ENCODE data around the gene DCAF15. TPM values are rescaled to one million over a fixed set of nuclear protein-coding genes. Genes with fewer than 3 reads are reported as not detected.

The DCAF15 gene
- total and polyA plus RNA-seq, 2 donors (not counting 3 experiments of a cell fraction or from before 2014, with no cell fraction given) = 41.9 to 42.4 TPM

- DNase-seq (ENCODE audit: low read depth, low spot score) = no peak
- Histone ChIP-seq H3K4me1 (ENCODE audit: control insufficient read depth, extremely low read depth, insufficient read depth, low read length) (peaks cover 17% of the 10 kb centered on the region), H3K27ac (ENCODE audit: insufficient read depth, low read depth, low read length) (no peak overlapping the region), H3K9me3 (replicated peaks; ENCODE audit: control insufficient read depth, insufficient read depth, low read length) (no peaks in the 10 kb centered on the region), H3K4me2 (ENCODE audit: insufficient read depth, low read length) (no peak overlapping the region), H2AFZ (ENCODE audit: low read depth, low read length) (no peak overlapping the region), H3K27me3 (ENCODE audit: control insufficient read depth in 2 of 2, insufficient read depth in 2 of 2, low read length in 2 of 2) (no peaks in the 10 kb centered on the region), H3K4me3 (replicated peaks in 1 of 3; ENCODE audit: insufficient read depth in 1 of 3, low read depth in 1 of 3, low read length in 3 of 3) (no peak overlapping the region), H3K79me2 (ENCODE audit: control insufficient read depth, insufficient read depth, low read length) (no peaks in the 10 kb centered on the region), H4K20me1 (replicated peaks; ENCODE audit: control insufficient read depth, extremely low read depth, insufficient read depth, low read length) (no peaks in the 10 kb centered on the region), H3K9ac (replicated peaks; ENCODE audit: extremely low read depth, insufficient read depth, low read length) (no peak overlapping the region), H3K36me3 (ENCODE audit: control insufficient read depth in 2 of 2, extremely low read depth in 1 of 2, insufficient read depth in 2 of 2, low read length in 2 of 2) (peaks cover 0 to 2% of the 10 kb centered on the region in 2 experiments), H3K9me1 (replicated peaks; ENCODE audit: control insufficient read depth, extremely low read depth, insufficient read depth, low read length) (no peaks in the 10 kb centered on the region)
- no peak for FAIRE-seq
- BruUV-seq (replicated peaks) = no TSS peak
- TF ChIP-seq CTCF (IDR thresholded peaks at IDR 0.05; ENCODE audit: extremely low read depth in 1 of 2, insufficient read depth in 1 of 2, low read depth in 1 of 2, low read length in 2 of 2) = no peak
- TF ChIP-seq FOS (IDR thresholded peaks at IDR 0.05; ENCODE audit: borderline replicate concordance, insufficient read depth, low read length) = no peak
- TF ChIP-seq MAX (IDR thresholded peaks at IDR 0.05; ENCODE audit: insufficient read depth, insufficient read length) = no peak
- no peak for TF ChIP-seq JUN (IDR thresholded peaks at IDR 0.05; ENCODE audit: borderline replicate concordance, insufficient read depth, insufficient read length, low read depth)
- TF ChIP-seq GATA2 (IDR thresholded peaks at IDR 0.05; ENCODE audit: insufficient read depth, insufficient read length, low read depth, low read length) = no peak
- TF ChIP-seq POLR2AphosphoS5 (IDR thresholded peaks at IDR 0.05; ENCODE audit: insufficient read depth, low read depth, low read length) = no peak
- TF ChIP-seq MYC (IDR thresholded peaks at IDR 0.05; ENCODE audit: low read depth, low read length) = no peak
- TF ChIP-seq POLR2A (IDR thresholded peaks at IDR 0.05; ENCODE audit: low read depth, low read length) = no peak
- TF ChIP-seq EZH2 (IDR thresholded peaks at IDR 0.05; ENCODE audit: borderline replicate concordance, low read depth, low read length, severe bottlenecking) = no peak
- dilution Hi-C loops (cut with MboI; ENCODE audit: extremely low pct_ligation_motif_present, low sequenced_read_pairs) (no loop called here), intact Hi-C loops (cut with micrococcal nuclease) (no loop called here)
- ChIA-PET CTCF (no interaction called here), POLR2A (no interaction called here)
Measured at GRCh38 chr19:13981467-13981866, 29.2 kb downstream of the DCAF15 start.
